ENCODE results near the gene METAP1D. TPM values are rescaled to one million over a fixed set of nuclear protein-coding genes. Genes with fewer than 3 reads are reported as not detected.

METAP1D gene
- 2.0 and 2.1 TPM in 2 replicates for total RNA-seq

DNA sequence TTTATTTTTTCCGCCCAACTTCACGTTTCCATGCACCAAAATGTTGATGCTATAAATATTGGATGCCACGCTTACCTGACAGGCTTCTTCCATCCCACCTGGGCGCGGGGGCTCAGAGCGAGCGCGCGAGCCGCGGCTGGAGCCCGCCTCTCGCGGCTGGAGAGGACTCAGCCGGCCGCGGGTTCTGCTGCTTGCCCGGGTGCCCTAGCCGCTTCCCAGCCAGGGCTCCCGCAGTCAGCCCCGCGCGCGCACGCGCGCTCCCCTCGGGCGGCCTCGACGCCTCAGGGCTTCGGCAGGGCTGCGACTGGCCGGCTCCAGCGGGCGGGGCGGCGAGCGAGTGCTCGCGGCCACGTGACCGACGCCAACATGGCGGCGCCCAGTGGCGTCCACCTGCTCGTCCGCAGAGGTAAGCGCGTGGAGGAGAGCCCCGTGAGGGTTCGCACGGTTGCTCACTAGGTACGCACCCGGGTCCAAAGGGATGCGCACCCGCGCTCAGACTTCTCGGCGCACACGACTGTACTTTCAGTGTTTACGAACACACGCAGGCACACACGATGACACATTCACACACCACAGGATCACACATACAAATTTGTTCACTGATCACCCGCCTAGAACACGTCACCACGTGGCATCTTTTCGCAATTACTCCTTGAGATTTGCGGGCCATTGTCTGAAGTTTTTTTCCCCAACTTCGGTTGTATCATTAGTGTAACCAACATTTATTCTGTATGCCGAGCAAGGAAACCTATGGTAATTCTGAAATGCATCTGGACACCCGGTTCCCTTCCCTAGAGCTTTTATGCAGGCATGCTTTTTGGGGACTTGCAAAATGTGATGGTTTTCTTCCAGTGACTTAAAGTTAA is at the start of gene METAP1D:
METAP1D (plus strand) TSS at position 350 of the 866 bp plus-strand sequence; CDS start at position 367, 17 bp downstream.

GRCh38 chr2:172085460-172086159 is 85.9 kb downstream of the METAP1D start, which contains the start of gene DLX1:
Gene DLX1 (plus strand): TSS chr2:172085507. CDS start chr2:172085678, 171 bp downstream.

GRCh38 chr2:172102391-172103359 is 102.9 kb downstream of the METAP1D start, which contains the start of gene DLX2:
Gene DLX2 (minus strand): TSS chr2:172102900. CDS start chr2:172102538, 362 bp downstream.

Other genes with a start within 250 kb of the METAP1D start
- gene SLC25A12, start 105.7 kb upstream of the METAP1D start, total RNA-seq, result 9.7 and 12.5 TPM in 2 replicates
- 36.4 and 69.1 TPM in 2 replicates for gene HAT1, start 77.5 kb upstream of the METAP1D start, total RNA-seq
- gene DLX1, start 85.6 kb downstream of the METAP1D start, total RNA-seq, result 1.7 and 1.8 TPM in 2 replicates
- 0.46 and 1.0 TPM in 2 replicates for gene DLX2, start 102.9 kb downstream of the METAP1D start, total RNA-seq